DND-41 (cell line): ENCODE data around the gene FGG.

Experiments
- ATAC-seq: fragments of 200-7000 bp; cut with Tn5 transposase; 3 replicates; pipeline ENCODE4 v1.9.1; 2021; ENCODE audit warnings: low read depth; ENCODE audit not compliant: insufficient read depth
- DNase-seq: peaks from one replicate; pipeline ENCODE4 v3.0.0-alpha.2; 2020
- H2AFZ ChIP-seq: 2 replicates; pipeline ENCODE4 v1.6.0; 2012; ENCODE audit warnings: low read depth, low read length
- H3K27ac ChIP-seq: 2 replicates; pipeline ENCODE4 v1.5.1; 2012; ENCODE audit warnings: low read length, inconsistent platforms
- H3K27me3 ChIP-seq: fragments of 200-600 bp; sonication (generic); 2 replicates; pipeline ENCODE4 v1.6.0; 2012; ENCODE audit warnings: low read length, mild to moderate bottlenecking, inconsistent platforms; ENCODE audit not compliant: insufficient read depth, poor library complexity
- H3K36me3 ChIP-seq: 2 replicates; pipeline ENCODE4 v1.5.1; 2012; ENCODE audit warnings: low read length, inconsistent platforms; ENCODE audit not compliant: insufficient read depth
- H3K4me1 ChIP-seq: 2 replicates; pipeline ENCODE4 v1.5.1; 2012; ENCODE audit warnings: mild to moderate bottlenecking, low read length; ENCODE audit not compliant: insufficient read depth
- H3K4me2 ChIP-seq: 2 replicates; pipeline ENCODE4 v1.6.0; 2012; ENCODE audit warnings: mild to moderate bottlenecking, moderate library complexity, low read length, inconsistent platforms; ENCODE audit not compliant: insufficient read depth
- H3K4me3 ChIP-seq, 2 experiments: fragments of 200-600 bp in 1 of 2; shearing (Covaris generic) in 1 of 2; 2 replicates each; pipeline ENCODE4 v1.5.1; 2012 to 2016; ENCODE audit warnings: inconsistent platforms in 2 of 2, low read length in 2 of 2, mild to moderate bottlenecking in 2 of 2, low read depth in 1 of 2, moderate library complexity in 1 of 2
- H3K79me2 ChIP-seq: 2 replicates; pipeline ENCODE4 v1.6.0; 2012; ENCODE audit warnings: low read length, inconsistent platforms; ENCODE audit not compliant: insufficient read depth
- H3K9ac ChIP-seq: 2 replicates; pipeline ENCODE4 v1.6.0; 2012; ENCODE audit warnings: low read depth, mild to moderate bottlenecking, inconsistent platforms, low read length, moderate library complexity
- H3K9me3 ChIP-seq: 2 replicates; pipeline ENCODE4 v1.5.1; 2012; ENCODE audit warnings: low read length, moderate library complexity, mild to moderate bottlenecking, inconsistent platforms; ENCODE audit not compliant: insufficient read depth, severe bottlenecking
- H4K20me1 ChIP-seq: 2 replicates; pipeline ENCODE4 v1.6.0; 2012; ENCODE audit warnings: low read length; ENCODE audit not compliant: insufficient read depth
- CTCF ChIP-seq: IDR thresholded peaks from 2 replicates; pipeline ENCODE4 v1.5.1; 2012; ENCODE audit warnings: borderline replicate concordance, low read length, moderate library complexity, mild to moderate bottlenecking; ENCODE audit not compliant: poor library complexity, severe bottlenecking; ENCODE audit errors: extremely low read depth
- EZH2 ChIP-seq: IDR thresholded peaks from 3 replicates; pipeline ENCODE4 v1.6.1; 2012; ENCODE audit warnings: borderline replicate concordance, low read depth, mild to moderate bottlenecking, moderate library complexity, low read length, inconsistent platforms; ENCODE audit not compliant: severe bottlenecking

FGG gene

GRCh38 chr4:154610582-154610981, 1.9 kb downstream of the FGG start:
- ATAC-seq: no peak
- Histone ChIP-seq H3K36me3 (no peaks in the 10 kb centered on the region), H3K4me2 (no peak overlapping the region), H4K20me1 (no peaks in the 10 kb centered on the region), H3K9me3 (no peaks in the 10 kb centered on the region), H3K27me3 (peaks cover 3% of the 10 kb centered on the region), H3K4me3 (no peak overlapping the region), H3K79me2 (no peaks in the 10 kb centered on the region), H3K9ac (no peak overlapping the region), H2AFZ (no peak overlapping the region), H3K27ac (no peak overlapping the region), H3K4me1 (no peaks in the 10 kb centered on the region)
- no peak for TF ChIP-seq EZH2
- no peak for TF ChIP-seq CTCF
- no peak for DNase-seq

GRCh38 chr4:154609532-154609931, 2.9 kb downstream of the FGG start:
- H2AFZ ChIP-seq: no peak overlapping the region
- H3K9ac ChIP-seq: no peak overlapping the region
- TF ChIP-seq CTCF (no peak), EZH2 (no peak)
- no peak overlapping the region for H3K27ac ChIP-seq
- H4K20me1 ChIP-seq: no peaks in the 10 kb centered on the region
- ATAC-seq (no peak), DNase-seq (no peak)
- no peaks in the 10 kb centered on the region for H3K4me1 ChIP-seq
- H3K9me3 ChIP-seq: no peaks in the 10 kb centered on the region
- peaks cover 3% of the 10 kb centered on the region for H3K27me3 ChIP-seq
- H3K4me3 ChIP-seq: no peak overlapping the region
- H3K4me2 ChIP-seq: no peak overlapping the region
- H3K79me2 ChIP-seq: no peaks in the 10 kb centered on the region
- no peaks in the 10 kb centered on the region for H3K36me3 ChIP-seq

GRCh38 chr4:154608361-154609252, 3.8 kb downstream of the FGG start:
- no peak for TF ChIP-seq EZH2
- TF ChIP-seq CTCF: no peak
- H3K4me3 ChIP-seq: no peak overlapping the region
- peaks cover 3% of the 10 kb centered on the region for H3K27me3 ChIP-seq
- no peaks in the 10 kb centered on the region for H3K36me3 ChIP-seq
- H3K4me1 ChIP-seq: no peaks in the 10 kb centered on the region
- no peak overlapping the region for H3K4me2 ChIP-seq
- H2AFZ ChIP-seq: no peak overlapping the region
- DNase-seq (no peak), ATAC-seq (no peak)
- H3K9ac ChIP-seq: no peak overlapping the region
- no peaks in the 10 kb centered on the region for H4K20me1 ChIP-seq
- no peak overlapping the region for H3K27ac ChIP-seq
- no peaks in the 10 kb centered on the region for H3K79me2 ChIP-seq
- no peaks in the 10 kb centered on the region for H3K9me3 ChIP-seq
